Myometrial cell (primary cell): ENCODE results near the gene ATOX1. TPM values are rescaled to one million over a fixed set of nuclear protein-coding genes. Genes with fewer than 3 reads are reported as not detected.

Experiments used
- total RNA-seq: library from RNA; depleted of rRNA; stranded (reverse); fragments of >200 nt; gene quantifications from 2 replicates; pipeline ENCODE4 v1.2.3, GENCODE V29; 2015

The ATOX1 gene, protein sequence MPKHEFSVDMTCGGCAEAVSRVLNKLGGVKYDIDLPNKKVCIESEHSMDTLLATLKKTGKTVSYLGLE
- total RNA-seq, result 138 and 141 TPM in 2 replicates

DNA sequence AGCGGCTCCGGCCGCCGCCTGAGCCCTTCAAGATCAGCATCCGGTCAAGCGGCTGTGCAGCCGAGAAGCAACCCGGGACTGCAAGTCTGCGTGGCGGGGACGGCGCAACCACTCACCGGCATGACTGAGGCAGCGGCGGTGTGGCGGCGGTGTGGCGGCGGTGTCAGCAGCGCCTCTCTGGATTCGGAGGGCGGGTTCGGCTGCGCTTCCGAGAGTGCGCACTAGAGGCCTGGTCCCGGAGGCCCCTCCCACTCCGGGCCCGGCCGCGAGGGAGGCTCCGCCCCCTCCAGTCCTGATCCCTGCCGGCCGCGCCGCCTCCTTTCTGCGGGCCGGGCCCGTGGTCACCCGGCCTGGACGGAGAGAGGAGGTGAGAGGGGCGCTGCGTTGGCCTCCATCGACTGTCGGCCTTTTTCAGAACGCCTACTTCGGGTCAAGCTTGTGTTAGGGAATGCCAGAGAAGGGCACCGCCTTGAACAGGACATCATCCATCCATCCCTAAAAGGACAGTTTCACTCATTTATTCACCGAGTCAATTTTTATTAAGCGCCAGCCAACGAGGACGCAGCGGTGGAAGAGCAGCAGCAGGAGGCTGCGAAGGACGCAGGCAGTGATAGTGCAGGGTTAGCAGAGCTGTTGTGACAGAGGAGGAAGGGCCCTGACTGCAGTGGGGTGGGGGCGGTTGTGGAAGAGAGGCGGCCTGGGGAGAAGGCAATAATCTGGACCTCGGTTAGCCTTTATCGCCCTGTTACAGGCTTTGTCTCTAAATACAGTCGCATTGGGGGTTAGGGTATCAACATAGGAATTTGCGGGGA lies at the start of gene ATOX1:
Gene ATOX1, minus strand, starts transcription at position 202 of the 812 bp plus-strand sequence. Its CDS starts 80 bp downstream, at position 122.

DNA sequence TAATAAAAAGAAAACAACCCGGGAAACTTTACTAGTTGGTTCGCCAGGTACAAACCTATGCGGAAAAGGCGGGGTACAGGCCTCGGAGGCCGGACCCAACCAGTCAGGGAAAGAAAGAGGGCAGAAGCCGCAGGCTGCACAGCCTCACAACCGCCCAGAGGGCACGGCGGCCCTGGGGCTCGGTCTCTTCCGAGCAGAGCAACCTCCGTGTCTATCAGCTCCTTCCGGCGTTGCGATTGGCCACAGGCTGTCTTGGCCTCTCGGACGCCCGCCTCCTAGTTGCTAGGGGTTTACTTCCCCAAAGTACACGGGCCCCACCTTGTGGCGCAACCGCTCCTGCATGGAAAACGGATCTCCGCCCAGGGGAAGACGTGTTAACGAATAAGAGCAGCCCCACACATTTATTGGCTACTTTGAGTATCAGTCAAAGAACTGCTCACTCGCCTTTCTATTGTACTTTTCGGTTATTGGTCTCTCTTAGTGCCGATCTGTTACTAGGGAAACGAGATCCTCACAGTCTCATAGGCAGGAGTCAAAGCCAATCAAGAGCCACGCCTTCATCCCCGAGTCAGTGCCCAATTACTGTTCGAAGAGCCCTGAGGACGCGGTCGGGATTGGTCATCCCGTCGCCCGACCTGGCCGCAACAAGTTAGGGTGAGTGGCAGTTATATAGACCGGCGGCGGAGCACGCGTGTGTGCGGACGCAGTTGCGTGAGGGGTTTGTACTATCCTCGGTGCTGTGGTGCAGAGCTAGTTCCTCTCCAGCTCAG lies 13.0 kb upstream of the ATOX1 start, which contains the start of gene G3BP1:
Gene G3BP1, plus strand, starts transcription at position 696 of the 770 bp plus-strand sequence. CDS start 14,667 bp downstream, outside the sequence.

Other genes with a start within 250 kb of the ATOX1 start
- under 0.01 TPM in 1 of 2 replicates, not detected in the other for gene FAT2, start 167.3 kb downstream of the ATOX1 start, total RNA-seq
- gene SPARC, start 71.7 kb downstream of the ATOX1 start, total RNA-seq, result 1,768 and 1,842 TPM in 2 replicates
- 87.1 and 110 TPM in 2 replicates for gene G3BP1, start 13.3 kb upstream of the ATOX1 start, total RNA-seq
- not detected in 2 replicates for gene GLRA1, start 166.2 kb upstream of the ATOX1 start, total RNA-seq